GM21786 (cell line): ENCODE data around the gene PRPF40B.

ENCODE experiments used
- ATAC-seq: cut with Tn5 transposase; IDR thresholded peaks from one replicate; pipeline ENCODE4 v1.9.1; 2021; ENCODE audit not compliant: unreplicated experiment

PRPF40B gene

GRCh38 chr12:49683599-49684309 is 60.4 kb downstream of the PRPF40B start:
- no peak for ATAC-seq

- ATAC-seq = no peak
Observed at GRCh38 chr12:49684310-49684854, 61.0 kb downstream of the PRPF40B start.

- no peak for ATAC-seq
Observed at GRCh38 chr12:49687941-49688340, 64.6 kb downstream of the PRPF40B start.

GRCh38 chr12:49689237-49689636 is 65.9 kb downstream of the PRPF40B start:
- no peak for ATAC-seq

GRCh38 chr12:49689785-49690184 is 66.4 kb downstream of the PRPF40B start:
- no peak for ATAC-seq

GRCh38 chr12:49692851-49693250 is 69.5 kb downstream of the PRPF40B start:
- ATAC-seq = no peak

GRCh38 chr12:49693931-49694444 is 70.6 kb downstream of the PRPF40B start:
- ATAC-seq = no peak
